HG03108 (cell line): Measurements from ENCODE around the gene OR51I2.

ENCODE experiments used
- ATAC-seq: cut with Tn5 transposase; IDR thresholded peaks from one replicate; pipeline ENCODE4 v1.9.1; 2021; ENCODE audit warnings: moderate library complexity; ENCODE audit not compliant: unreplicated experiment

The OR51I2 gene

GRCh38 chr11:5505363-5506048, 56.4 kb downstream of the OR51I2 start:
- no peak for ATAC-seq
